ENCODE data around the gene OR5K2. TPM values are rescaled to one million over a fixed set of nuclear protein-coding genes. Genes with fewer than 3 reads are reported as not detected.

The OR5K2 gene
- total RNA-seq, 6 experiments from 2014 or later, result not detected

- no peak for ATAC-seq
Measured at GRCh38 chr3:98457543-98457942, 39.9 kb upstream of the OR5K2 start.

GRCh38 chr3:98460220-98460619, 37.3 kb upstream of the OR5K2 start:
- Histone ChIP-seq H3K9me3 (no peaks in the 10 kb centered on the region), H3K36me3 (no peaks in the 10 kb centered on the region), H3K4me1 (no peaks in the 10 kb centered on the region), H3K27ac (no peak overlapping the region), H3K27me3 (no peaks in the 10 kb centered on the region), H3K4me3 (no peak overlapping the region)
- DNase-seq (no peak), ATAC-seq (no peak)
- no peak for TF ChIP-seq CTCF (IDR thresholded peaks at IDR 0.05)
- no peak for TF ChIP-seq POLR2A (IDR thresholded peaks at IDR 0.05)
- intact Hi-C loops (cut with DNase I), result no loop called here

More at GRCh38 chr3:98457543-98457942, 39.9 kb upstream of the OR5K2 start:
- intact Hi-C loops (cut with DNase I), result no loop called here
- WGBS (ENCODE audit: insufficient coverage, low coverage, low lambda C conversion rate, missing lambda C conversion rate), result 75% methylated on average over 2 of the region's 2 CpGs
- TF ChIP-seq CTCF (IDR thresholded peaks at IDR 0.05), result no peak
- Histone ChIP-seq H3K27ac (no peak overlapping the region), H3K9me3 (no peaks in the 10 kb centered on the region), H3K27me3 (no peaks in the 10 kb centered on the region), H3K4me1 (no peaks in the 10 kb centered on the region), H3K36me3 (no peaks in the 10 kb centered on the region), H3K4me3 (no peak overlapping the region)
- DNase-seq, result no peak

DNA sequence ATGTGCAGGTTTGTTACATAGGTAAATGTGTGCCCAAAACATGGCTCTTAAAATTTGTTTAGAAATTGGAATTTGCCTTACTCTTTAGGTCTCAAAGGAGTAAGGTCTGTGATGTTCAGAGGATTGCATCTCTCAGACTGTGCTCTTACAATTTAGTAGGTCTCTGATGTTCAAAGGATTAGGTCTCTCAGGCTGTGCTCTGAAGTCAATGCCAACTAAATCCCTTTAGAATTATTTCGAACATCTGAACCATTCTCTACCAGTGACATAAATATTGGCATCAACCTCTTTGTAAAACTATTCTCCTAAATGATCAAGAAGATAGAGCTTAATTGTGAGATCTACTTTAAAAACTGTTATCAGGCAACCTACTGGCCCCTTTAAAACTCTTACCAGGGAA, 34.6 kb upstream of the OR5K2 start, which contains the start of gene OR5K1:
Gene OR5K1, plus strand, starts transcription at position 301 of the 400 bp plus-strand sequence. CDS start 6,376 bp downstream, outside the sequence.
- H3K27me3 ChIP-seq, result no peaks in the 10 kb centered on the region
- no peak for ATAC-seq
- H3K27ac ChIP-seq, result no peak within 1 kb of the TSS
- no peaks in the 10 kb centered on the region for H3K9me3 ChIP-seq
- no peaks in the 10 kb centered on the region for H3K4me1 ChIP-seq
- intact Hi-C loops (cut with DNase I), result no loop called here
- DNase-seq, result no peak
- H3K4me3 ChIP-seq, result no peak within 1 kb of the TSS
- TF ChIP-seq POLR2A (IDR thresholded peaks at IDR 0.05), result no peak
- TF ChIP-seq CTCF (IDR thresholded peaks at IDR 0.05), result no peak
- WGBS (ENCODE audit: insufficient coverage, low coverage, low lambda C conversion rate, missing lambda C conversion rate), result 33% methylated on average over 1 of the region's 1 CpG
- no peaks in the 10 kb centered on the region for H3K36me3 ChIP-seq

DNA sequence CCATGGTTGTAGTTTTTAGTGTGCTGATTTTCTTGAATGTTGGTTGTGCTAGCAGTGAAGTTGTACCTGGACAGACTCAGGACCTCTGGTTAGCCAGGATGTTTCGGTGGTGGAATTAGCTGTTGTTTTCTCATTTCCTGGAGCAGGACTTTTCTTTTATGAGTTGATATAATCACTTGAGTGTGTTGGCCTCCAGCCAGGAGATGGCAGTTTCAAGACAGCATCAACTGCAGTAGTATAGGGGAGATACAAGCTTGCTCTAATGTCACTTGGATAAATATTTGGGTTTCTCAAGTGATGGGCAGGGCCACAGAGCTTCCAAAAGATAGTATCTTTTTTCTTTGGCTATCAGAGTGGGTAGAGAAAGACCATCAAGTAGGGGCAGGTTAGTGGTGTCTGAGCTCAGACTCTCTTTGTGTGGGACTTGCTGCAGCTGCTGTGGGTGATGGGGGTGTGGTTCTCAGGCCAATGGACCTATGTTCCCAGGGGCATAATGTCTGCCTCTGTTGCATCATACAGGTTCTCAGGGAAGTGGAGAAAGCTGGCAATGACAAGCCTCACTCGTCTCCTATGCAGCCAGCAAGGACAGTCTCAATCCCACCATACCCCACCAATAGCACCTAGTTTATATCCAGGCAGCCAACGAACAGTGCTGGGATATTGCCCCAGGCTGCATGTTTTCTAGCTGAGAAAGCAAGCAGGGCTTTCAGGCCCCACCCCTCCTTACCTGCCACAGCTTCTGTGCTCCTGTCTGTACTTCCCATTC, 14.6 kb upstream of the OR5K2 start:
- H3K27ac ChIP-seq, result no peak overlapping the region
- ATAC-seq (no peak), DNase-seq (no peak)
- TF ChIP-seq CTCF (IDR thresholded peaks at IDR 0.05) (no peak), POLR2A (IDR thresholded peaks at IDR 0.05) (no peak)
- no peaks in the 10 kb centered on the region for H3K9me3 ChIP-seq
- no peaks in the 10 kb centered on the region for H3K36me3 ChIP-seq
- intact Hi-C loops (cut with DNase I), result no loop called here
- no peaks in the 10 kb centered on the region for H3K27me3 ChIP-seq
- 43% methylated on average over 1 of the region's 3 CpGs for WGBS (ENCODE audit: insufficient coverage, low coverage, low lambda C conversion rate, missing lambda C conversion rate)
- H3K4me1 ChIP-seq, result no peaks in the 10 kb centered on the region
- no peak overlapping the region for H3K4me3 ChIP-seq

Measured in right lobe of liver (tissue), 6 donors.